ENCODE results near the gene FCHSD2. TPM values are rescaled to one million over a fixed set of nuclear protein-coding genes. Genes with fewer than 3 reads are reported as not detected.

FCHSD2 gene
- total and polyA plus RNA-seq, 9 of the 15 experiments (the other 6 are each of a cell fraction or from before 2014, with no cell fraction given) = 1.8 to 14.7 (median 6.4) TPM

GRCh38 chr11:72886619-72887018 is 255.5 kb downstream of the FCHSD2 start:
- POLR2A ChIA-PET = no interaction called here
- H2AFZ ChIP-seq (ENCODE audit: low read depth, low read length) = no peak overlapping the region
- no peak for ATAC-seq
- no peak overlapping the region for H3K27ac ChIP-seq (ENCODE audit: extremely low read depth, low read depth, low read length)
- no peaks in the 10 kb centered on the region for H3K4me1 ChIP-seq (replicated peaks in 1 of 2; ENCODE audit: control insufficient read depth in 2 of 2, insufficient read depth in 2 of 2, low read length in 2 of 2)
- no peaks in the 10 kb centered on the region for H3K27me3 ChIP-seq (ENCODE audit: control insufficient read depth in 2 of 2, insufficient read depth in 2 of 2, low read length in 2 of 2)
- CTCF ChIA-PET (ENCODE audit: low intra/inter-chr PET ratio) = no interaction called here
- H3K9me1 ChIP-seq (ENCODE audit: control insufficient read depth, insufficient read depth, low read length) = no peaks in the 10 kb centered on the region
- no peaks in the 10 kb centered on the region for H3K79me2 ChIP-seq (ENCODE audit: control insufficient read depth, insufficient read depth, low read length)
- H3K9me3 ChIP-seq (replicated peaks; ENCODE audit: control insufficient read depth, insufficient read depth, low read depth, low read length) = no peaks in the 10 kb centered on the region
- FAIRE-seq = no peak
- BruUV-seq (replicated peaks) = no TSS peak
- intact Hi-C loops (cut with micrococcal nuclease) = no loop called here
- H3K4me3 ChIP-seq = no peak overlapping the region
- H3K9ac ChIP-seq (ENCODE audit: insufficient read depth in 1 of 2, low read depth in 2 of 2, low read length in 2 of 2) = no peak overlapping the region
- TF ChIP-seq, protein P1, sequence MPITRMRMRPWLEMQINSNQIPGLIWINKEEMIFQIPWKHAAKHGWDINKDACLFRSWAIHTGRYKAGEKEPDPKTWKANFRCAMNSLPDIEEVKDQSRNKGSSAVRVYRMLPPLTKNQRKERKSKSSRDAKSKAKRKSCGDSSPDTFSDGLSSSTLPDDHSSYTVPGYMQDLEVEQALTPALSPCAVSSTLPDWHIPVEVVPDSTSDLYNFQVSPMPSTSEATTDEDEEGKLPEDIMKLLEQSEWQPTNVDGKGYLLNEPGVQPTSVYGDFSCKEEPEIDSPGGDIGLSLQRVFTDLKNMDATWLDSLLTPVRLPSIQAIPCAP (CRISPR knock-in tag; IDR thresholded peaks at IDR 0.05; ENCODE audit: borderline replicate concordance) = no peak
- no peak for TF ChIP-seq FOXA3 (CRISPR knock-in tag; conservative IDR thresholded peaks at IDR 0.05 in 1 of 2, IDR thresholded peaks at IDR 0.05 in 1 of 2)
- no peak for TF ChIP-seq HMG20B (CRISPR knock-in tag; IDR thresholded peaks at IDR 0.05)
- TF ChIP-seq ZNF232 (CRISPR knock-in tag; IDR thresholded peaks at IDR 0.05) = no peak
- no peak for TF ChIP-seq EP400 (IDR thresholded peaks at IDR 0.05)
- TF ChIP-seq POLR2G (IDR thresholded peaks at IDR 0.05; ENCODE audit: low read depth, low read length) = no peak
- no peak for TF ChIP-seq ETV5 (CRISPR knock-in tag; IDR thresholded peaks at IDR 0.05; ENCODE audit: low read depth)
- TF ChIP-seq, protein P2, sequence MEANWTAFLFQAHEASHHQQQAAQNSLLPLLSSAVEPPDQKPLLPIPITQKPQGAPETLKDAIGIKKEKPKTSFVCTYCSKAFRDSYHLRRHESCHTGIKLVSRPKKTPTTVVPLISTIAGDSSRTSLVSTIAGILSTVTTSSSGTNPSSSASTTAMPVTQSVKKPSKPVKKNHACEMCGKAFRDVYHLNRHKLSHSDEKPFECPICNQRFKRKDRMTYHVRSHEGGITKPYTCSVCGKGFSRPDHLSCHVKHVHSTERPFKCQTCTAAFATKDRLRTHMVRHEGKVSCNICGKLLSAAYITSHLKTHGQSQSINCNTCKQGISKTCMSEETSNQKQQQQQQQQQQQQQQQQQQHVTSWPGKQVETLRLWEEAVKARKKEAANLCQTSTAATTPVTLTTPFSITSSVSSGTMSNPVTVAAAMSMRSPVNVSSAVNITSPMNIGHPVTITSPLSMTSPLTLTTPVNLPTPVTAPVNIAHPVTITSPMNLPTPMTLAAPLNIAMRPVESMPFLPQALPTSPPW (CRISPR knock-in tag; IDR thresholded peaks at IDR 0.05) = no peak
- no peak for TF ChIP-seq ZBTB5 (IDR thresholded peaks at IDR 0.05)
- TF ChIP-seq PML (IDR thresholded peaks at IDR 0.05; ENCODE audit: low read length) = no peak
- no peak for TF ChIP-seq JUNB (CRISPR knock-in tag; conservative IDR thresholded peaks at IDR 0.05)
- TF ChIP-seq CBFB (CRISPR knock-in tag; IDR thresholded peaks at IDR 0.05) = no peak
- no peak for TF ChIP-seq KDM1A (IDR thresholded peaks at IDR 0.05)
- no peak for TF ChIP-seq SRF (CRISPR knock-in tag; IDR thresholded peaks at IDR 0.05)
- TF ChIP-seq SRSF1 (IDR thresholded peaks at IDR 0.05; ENCODE audit: low read depth, low read length) = no peak
- DNase-seq (ENCODE audit: extremely low read depth in 1 of 4, low spot score in 3 of 4) = no peak
- no peaks in the 10 kb centered on the region for H4K20me1 ChIP-seq (replicated peaks; ENCODE audit: control insufficient read depth, insufficient read depth, low read length)
- H3K36me3 ChIP-seq (ENCODE audit: control insufficient read depth, insufficient read depth, low read length) = peaks cover 25% of the 10 kb centered on the region; the same call in 2 of the 3 replicates
- no peak overlapping the region for H3K4me2 ChIP-seq (ENCODE audit: insufficient read depth, low read length)
- in situ Hi-C loops (cut with MboI) = no loop called here

Measured in K562 (cell line).